Fibroblast of pulmonary artery (primary cell): ENCODE results near the gene TSEN54.

Source experiments
- DNase-seq: peaks from one replicate; pipeline ENCODE4 v3.0.0-alpha.2; 2010; ENCODE audit warnings: low read depth
- H3K4me3 ChIP-seq: replicated peaks from 2 replicates; pipeline ENCODE4 v1.5.1; 2011; ENCODE audit warnings: low read depth, mild to moderate bottlenecking, control low read depth, low read length, moderate library complexity
- CTCF ChIP-seq: IDR thresholded peaks from 2 replicates; pipeline ENCODE4 v1.5.1; 2011; ENCODE audit warnings: mild to moderate bottlenecking, control low read depth, low read length, inconsistent platforms; ENCODE audit errors: missing control alignments

The TSEN54 gene

GRCh38 chr17:75492555-75493168 is 23.7 kb upstream of the TSEN54 start:
- no peak for DNase-seq
- no peak overlapping the region for H3K4me3 ChIP-seq
- TF ChIP-seq CTCF: no peak

- TF ChIP-seq CTCF: no peak
- DNase-seq: no peak
- H3K4me3 ChIP-seq: no peak overlapping the region
These were observed 22.7 kb upstream of the TSEN54 start for GRCh38 chr17:75493476-75494129.

GRCh38 chr17:75494326-75494877 is 21.9 kb upstream of the TSEN54 start:
- TF ChIP-seq CTCF: no peak
- no peak overlapping the region for H3K4me3 ChIP-seq
- DNase-seq: no peak

- TF ChIP-seq CTCF: no peak
- no peak overlapping the region for H3K4me3 ChIP-seq
- no peak for DNase-seq
These were observed 20.3 kb upstream of the TSEN54 start for GRCh38 chr17:75496005-75496404.

GRCh38 chr17:75498039-75498725 is 18.1 kb upstream of the TSEN54 start:
- no peak for TF ChIP-seq CTCF

GRCh38 chr17:75498726-75499213 is 17.6 kb upstream of the TSEN54 start:
- TF ChIP-seq CTCF: no peak
- DNase-seq: peak; percentile 14
- H3K4me3 ChIP-seq: no peak overlapping the region

More at GRCh38 chr17:75498039-75498725, 18.1 kb upstream of the TSEN54 start:
- H3K4me3 ChIP-seq: no peak overlapping the region
- DNase-seq: no peak
